GM10248 (cell line): ENCODE results near the gene SYT8.

Experiments used
- CTCF ChIA-PET: fragments of 300-600 bp; sonication (Branson Sonifier 250); formaldehyde crosslinking; extraction: SDS; loops from one replicate; lab custom pipeline; 2021; ENCODE audit warnings: antibody characterized with exemption; lab: Yijun Ruan, JAX
- POLR2A ChIA-PET: fragments of 350-650 bp; sonication (Branson Sonifier 250); formaldehyde crosslinking; extraction: SDS; loops from one replicate; lab custom pipeline; 2020; ENCODE audit warnings: antibody characterized with exemption; lab: Yijun Ruan, JAX
- DNase-seq: peaks from one replicate; pipeline ENCODE4 v3.0.0; 2012; ENCODE audit errors: extremely low spot score
- TF ChIP-seq, protein P1 (sequence below): IDR thresholded peaks from 2 replicates; pipeline ENCODE4 v1.5.1; 2012; ENCODE audit warnings: mild to moderate bottlenecking, low read depth; ENCODE audit errors: extremely low read depth, missing control alignments, control extremely low read depth

SYT8 gene, protein sequence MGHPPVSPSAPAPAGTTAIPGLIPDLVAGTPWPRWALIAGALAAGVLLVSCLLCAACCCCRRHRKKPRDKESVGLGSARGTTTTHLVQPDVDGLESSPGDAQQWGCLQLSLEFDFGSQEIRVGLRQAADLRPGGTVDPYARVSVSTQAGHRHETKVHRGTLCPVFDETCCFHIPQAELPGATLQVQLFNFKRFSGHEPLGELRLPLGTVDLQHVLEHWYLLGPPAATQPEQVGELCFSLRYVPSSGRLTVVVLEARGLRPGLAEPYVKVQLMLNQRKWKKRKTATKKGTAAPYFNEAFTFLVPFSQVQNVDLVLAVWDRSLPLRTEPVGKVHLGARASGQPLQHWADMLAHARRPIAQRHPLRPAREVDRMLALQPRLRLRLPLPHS

DNA sequence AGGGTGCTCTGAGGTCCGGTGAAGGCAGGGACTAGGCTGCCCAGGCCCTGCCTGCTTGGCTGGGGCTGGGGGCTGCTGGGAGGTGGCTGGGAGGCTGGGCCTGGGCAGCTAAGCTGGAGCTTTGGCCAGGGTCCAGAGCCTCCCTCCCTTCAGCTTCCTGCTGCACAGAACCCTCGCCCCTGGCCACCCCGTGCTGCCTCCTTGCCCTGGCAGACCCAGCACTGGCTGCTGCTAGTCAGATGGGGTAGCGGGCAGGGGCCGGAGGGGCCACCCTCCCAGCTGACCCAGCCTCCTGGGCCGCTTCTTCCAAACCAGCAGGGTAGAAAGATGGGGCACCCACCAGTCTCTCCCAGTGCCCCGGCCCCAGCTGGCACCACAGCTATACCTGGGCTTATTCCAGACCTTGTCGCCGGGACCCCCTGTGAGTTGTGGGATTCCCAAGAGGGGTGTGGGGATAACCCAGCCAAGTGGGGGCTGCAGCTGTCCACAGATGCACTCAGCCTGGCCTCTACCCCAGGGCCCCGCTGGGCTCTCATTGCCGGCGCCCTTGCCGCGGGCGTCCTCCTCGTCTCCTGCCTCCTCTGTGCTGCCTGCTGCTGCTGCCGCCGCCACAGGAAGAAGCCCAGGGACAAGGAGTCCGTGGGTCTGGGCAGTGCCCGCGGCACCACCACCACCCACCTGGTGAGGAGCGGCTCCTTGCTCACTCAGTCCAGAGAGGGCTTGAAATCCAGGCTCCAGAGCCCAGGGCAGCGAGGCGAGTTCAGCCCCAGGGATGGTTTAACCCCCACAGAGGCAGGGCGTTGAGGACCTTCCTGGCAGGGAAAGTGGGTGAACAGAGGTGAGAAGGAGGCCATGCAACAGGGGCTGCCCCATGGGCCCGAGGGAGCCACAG is at the start of gene SYT8:
Gene SYT8 (plus strand): TSS at position 212 of the 892 bp plus-strand sequence. CDS start 116 bp downstream, at position 328.
- POLR2A ChIA-PET = no interaction called here
- CTCF ChIA-PET = interaction anchor here (0.6 to 7.6 kb wide), 14 partner anchors 9 to 321 kb away, joined by 3 to 352 read pairs (median 6); partner anchors contain the start of gene KRTAP5-6
- no peak for DNase-seq
- TF ChIP-seq, protein P1, sequence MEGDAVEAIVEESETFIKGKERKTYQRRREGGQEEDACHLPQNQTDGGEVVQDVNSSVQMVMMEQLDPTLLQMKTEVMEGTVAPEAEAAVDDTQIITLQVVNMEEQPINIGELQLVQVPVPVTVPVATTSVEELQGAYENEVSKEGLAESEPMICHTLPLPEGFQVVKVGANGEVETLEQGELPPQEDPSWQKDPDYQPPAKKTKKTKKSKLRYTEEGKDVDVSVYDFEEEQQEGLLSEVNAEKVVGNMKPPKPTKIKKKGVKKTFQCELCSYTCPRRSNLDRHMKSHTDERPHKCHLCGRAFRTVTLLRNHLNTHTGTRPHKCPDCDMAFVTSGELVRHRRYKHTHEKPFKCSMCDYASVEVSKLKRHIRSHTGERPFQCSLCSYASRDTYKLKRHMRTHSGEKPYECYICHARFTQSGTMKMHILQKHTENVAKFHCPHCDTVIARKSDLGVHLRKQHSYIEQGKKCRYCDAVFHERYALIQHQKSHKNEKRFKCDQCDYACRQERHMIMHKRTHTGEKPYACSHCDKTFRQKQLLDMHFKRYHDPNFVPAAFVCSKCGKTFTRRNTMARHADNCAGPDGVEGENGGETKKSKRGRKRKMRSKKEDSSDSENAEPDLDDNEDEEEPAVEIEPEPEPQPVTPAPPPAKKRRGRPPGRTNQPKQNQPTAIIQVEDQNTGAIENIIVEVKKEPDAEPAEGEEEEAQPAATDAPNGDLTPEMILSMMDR = no peak

DNA sequence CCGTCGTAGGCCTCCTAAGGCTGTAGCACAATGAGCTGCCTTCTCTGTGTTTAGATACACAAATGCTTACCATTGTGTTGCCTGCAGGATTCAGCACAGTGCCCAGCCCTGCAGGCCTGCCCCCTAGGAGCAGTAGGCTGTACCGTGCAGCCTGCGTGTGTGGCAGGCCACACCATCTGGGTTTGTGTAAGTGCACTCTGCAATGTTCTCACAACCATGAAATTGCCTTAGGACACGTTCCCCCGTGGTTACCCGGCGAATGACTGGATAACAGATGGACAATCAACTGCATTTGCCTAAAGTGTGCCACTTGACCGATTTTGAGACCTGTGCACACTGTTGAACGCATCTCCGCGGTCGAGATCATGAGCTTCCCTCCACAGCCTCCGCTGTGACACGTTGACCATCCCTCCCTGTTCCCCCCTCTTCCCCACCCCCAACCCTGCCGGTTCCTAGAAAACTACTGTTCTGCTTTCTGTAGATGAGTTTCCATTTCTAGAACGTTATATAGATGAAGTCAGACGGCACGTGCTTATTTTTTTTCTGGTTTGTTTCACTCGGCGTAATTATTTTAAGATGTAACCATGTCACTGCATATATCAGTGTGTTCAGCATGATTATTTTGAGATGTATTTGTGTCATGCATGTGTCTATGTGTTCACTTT is 48.9 kb upstream of the SYT8 start:
- TF ChIP-seq, protein P1 = no peak
- ChIA-PET CTCF (no interaction called here), POLR2A (no interaction called here)
- DNase-seq = no peak

DNA sequence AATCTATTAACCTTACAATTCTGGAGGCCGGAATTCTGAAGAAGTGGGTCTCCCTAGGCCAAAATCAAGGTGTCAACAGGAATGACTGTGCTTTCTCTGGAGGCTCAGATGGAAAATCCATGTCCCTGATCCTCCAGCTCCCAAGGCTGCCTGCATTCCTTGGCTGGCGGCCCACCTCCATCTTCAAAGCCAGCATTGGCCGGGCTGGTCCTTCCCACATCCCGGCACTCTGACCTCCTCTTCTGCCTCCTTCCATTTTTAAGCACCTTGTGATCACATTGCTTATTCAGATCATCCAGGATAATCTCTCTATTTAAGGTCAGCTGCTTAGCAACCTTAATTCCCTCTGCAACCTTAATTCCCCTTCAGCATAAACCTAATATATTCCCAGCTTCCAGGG is 48.3 kb upstream of the SYT8 start:
- POLR2A ChIA-PET = no interaction called here
- CTCF ChIA-PET = no interaction called here
- no peak for DNase-seq

DNA sequence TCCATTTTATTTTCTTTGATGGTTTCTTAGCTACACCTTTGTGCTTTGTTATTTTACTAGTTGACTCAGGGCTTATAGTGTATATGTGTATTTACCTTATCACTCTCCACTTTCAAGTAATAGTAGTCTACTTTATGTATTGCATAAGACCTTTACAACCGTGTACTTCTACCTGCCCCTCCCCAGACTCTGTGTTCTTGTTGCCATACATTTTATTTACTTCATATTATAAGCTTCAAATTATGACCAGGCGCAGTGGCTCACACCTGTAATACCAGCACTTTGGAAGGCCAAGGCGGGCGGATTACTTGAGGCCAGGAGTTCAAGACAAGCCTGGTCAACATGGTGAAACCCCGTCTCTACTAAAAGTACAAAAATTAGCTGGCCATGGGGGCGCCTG is 42.9 kb upstream of the SYT8 start:
- TF ChIP-seq, protein P1 = no peak
- ChIA-PET CTCF (no interaction called here), POLR2A (no interaction called here)
- no peak for DNase-seq

More for the DNA sequence above, 48.3 kb upstream of the SYT8 start:
- TF ChIP-seq, protein P1 = no peak

DNA sequence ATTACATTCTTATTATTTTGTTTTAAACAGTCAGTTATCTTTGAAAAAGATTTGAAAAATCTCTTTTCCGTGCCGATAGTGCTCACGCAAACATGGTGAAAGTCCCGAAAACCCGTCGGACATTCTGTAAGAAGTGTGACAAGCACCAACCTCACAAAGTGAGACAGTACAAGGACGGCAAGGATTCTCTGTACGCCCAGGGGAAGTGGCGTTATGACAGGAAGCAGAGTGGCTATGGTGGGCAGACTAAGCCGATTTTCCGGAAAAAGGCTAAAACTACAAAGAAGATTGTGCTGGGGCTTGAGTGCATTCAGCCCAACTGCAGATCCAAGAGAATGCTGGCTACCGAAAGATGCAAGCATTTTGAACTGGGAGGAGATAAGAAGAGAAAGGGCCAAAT is 42.3 kb upstream of the SYT8 start:
- ChIA-PET CTCF (no interaction called here), POLR2A (no interaction called here)
- TF ChIP-seq, protein P1 = no peak
- no peak for DNase-seq

DNA sequence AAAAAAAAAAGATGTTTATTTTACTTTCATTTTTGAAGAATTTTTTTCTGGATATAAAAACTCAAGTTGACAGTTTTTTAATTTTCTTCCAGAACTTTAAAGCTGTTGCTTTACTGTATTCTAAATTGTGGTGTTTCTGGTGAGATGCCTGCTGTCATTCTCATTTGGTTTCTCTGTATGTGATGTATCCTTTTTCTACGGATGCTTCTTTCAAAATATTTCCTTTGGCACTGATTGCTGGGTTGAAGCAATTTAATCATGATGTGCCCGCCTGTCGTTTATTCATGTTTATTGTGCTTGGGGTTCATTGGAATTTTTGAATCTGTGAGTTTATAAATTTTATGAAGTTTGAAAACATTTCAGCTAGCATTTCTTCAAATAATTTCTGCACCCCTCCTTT is 41.7 kb upstream of the SYT8 start:
- TF ChIP-seq, protein P1 = no peak
- ChIA-PET CTCF (interaction anchor here (1.2 kb wide), 1 partner anchor 99 kb away, joined by 4 read pairs; no protein-coding TSS in a partner anchor), POLR2A (no interaction called here)
- DNase-seq = no peak
